H9 (cell line): ENCODE results near the gene CREG2. TPM values are rescaled to one million over a fixed set of nuclear protein-coding genes. Genes with fewer than 3 reads are reported as not detected.
A peak's percentile ranks its signal among the peaks of the same experiment; 100 is the strongest.

Experiments used
- DNase-seq: peaks from one replicate; pipeline ENCODE4 v3.0.0-alpha.2; 2017
- H2AFZ ChIP-seq: one replicate; pipeline ENCODE4 v1.6.1; 2013; ENCODE audit warnings: mild to moderate bottlenecking, low read length, control low read depth, moderate library complexity
- H2AK5ac ChIP-seq: 2 replicates; pipeline ENCODE4 v1.6.1; 2013; ENCODE audit warnings: low read length, control low read depth, mixed read lengths; ENCODE audit not compliant: insufficient read length
- H2BK120ac ChIP-seq: one replicate; pipeline ENCODE4 v1.6.1; 2013; ENCODE audit warnings: low read depth, mild to moderate bottlenecking, low read length, control low read depth, inconsistent platforms; ENCODE audit not compliant: poor library complexity, severe bottlenecking
- H2BK12ac ChIP-seq: 2 replicates; pipeline ENCODE4 v1.6.1; 2013; ENCODE audit warnings: low read length, control low read depth, mixed read lengths, low read depth; ENCODE audit not compliant: insufficient read length
- H2BK15ac ChIP-seq: 2 replicates; pipeline ENCODE4 v1.6.1; 2013; ENCODE audit warnings: low read depth, low read length, control low read depth
- H2BK20ac ChIP-seq: one replicate; pipeline ENCODE4 v1.6.1; 2013; ENCODE audit warnings: low read depth, mild to moderate bottlenecking, low read length, control low read depth, inconsistent platforms; ENCODE audit not compliant: poor library complexity, severe bottlenecking
- H2BK5ac ChIP-seq: 2 replicates; pipeline ENCODE4 v1.6.1; 2013; ENCODE audit warnings: low read length, control low read depth, mixed read lengths; ENCODE audit not compliant: insufficient read length
- H3K14ac ChIP-seq: 2 replicates; pipeline ENCODE4 v1.6.1; 2013; ENCODE audit warnings: low read length, control low read depth; ENCODE audit not compliant: insufficient read depth
- H3K18ac ChIP-seq: 2 replicates; pipeline ENCODE4 v1.6.1; 2013; ENCODE audit warnings: low read depth, mild to moderate bottlenecking, mixed read lengths, low read length, control low read depth; ENCODE audit not compliant: insufficient read length
- H3K23ac ChIP-seq: 2 replicates; pipeline ENCODE4 v1.6.1; 2013; ENCODE audit warnings: low read length, control low read depth, mixed read lengths, low read depth; ENCODE audit not compliant: insufficient read length
- H3K23me2 ChIP-seq: 2 replicates; pipeline ENCODE4 v1.6.1; 2013; ENCODE audit warnings: low read depth, mild to moderate bottlenecking, mixed read lengths, low read length, control low read depth; ENCODE audit not compliant: insufficient read length, poor library complexity, severe bottlenecking
- H3K27ac ChIP-seq: 2 replicates; pipeline ENCODE4 v1.5.1; 2013; ENCODE audit warnings: low read length, control low read depth, mixed read lengths, low read depth; ENCODE audit not compliant: insufficient read length
- H3K27me3 ChIP-seq: 2 replicates; pipeline ENCODE4 v1.6.1; 2013; ENCODE audit warnings: low read length, control low read depth, inconsistent platforms; ENCODE audit not compliant: insufficient read depth
- H3K4ac ChIP-seq: 2 replicates; pipeline ENCODE4 v1.6.1; 2013; ENCODE audit warnings: low read depth, mild to moderate bottlenecking, control low read depth, inconsistent platforms, low read length, moderate library complexity
- H3K4me1 ChIP-seq: 2 replicates; pipeline ENCODE4 v1.6.1; 2013; ENCODE audit warnings: low read length, control low read depth, inconsistent platforms; ENCODE audit not compliant: insufficient read depth
- H3K4me2 ChIP-seq: 2 replicates; pipeline ENCODE4 v1.6.1; 2013; ENCODE audit warnings: low read length, control low read depth, mixed read lengths; ENCODE audit not compliant: insufficient read length, insufficient read depth
- H3K56ac ChIP-seq: 2 replicates; pipeline ENCODE4 v1.6.1; 2013; ENCODE audit warnings: low read depth, mild to moderate bottlenecking, mixed read lengths, low read length, control low read depth; ENCODE audit not compliant: insufficient read length
- H3K79me1 ChIP-seq: 2 replicates; pipeline ENCODE4 v1.6.1; 2013; ENCODE audit warnings: low read depth, mild to moderate bottlenecking, moderate library complexity, low read length, control low read depth, inconsistent platforms; ENCODE audit not compliant: insufficient read depth, poor library complexity, severe bottlenecking
- H3K79me2 ChIP-seq: 2 replicates; pipeline ENCODE4 v1.6.1; 2013; ENCODE audit warnings: low read length, control low read depth, inconsistent platforms; ENCODE audit not compliant: insufficient read depth
- H3K9ac ChIP-seq: 2 replicates; pipeline ENCODE4 v1.6.1; 2013; ENCODE audit warnings: low read length, control low read depth, mixed read lengths; ENCODE audit not compliant: insufficient read length; ENCODE audit errors: extremely low read depth
- H3K9me3 ChIP-seq: one replicate; pipeline ENCODE4 v1.6.1; 2013; ENCODE audit warnings: low read depth, low read length, inconsistent platforms; ENCODE audit not compliant: control insufficient read depth
- H3T11ph ChIP-seq: one replicate; pipeline ENCODE4 v1.6.1; 2013; ENCODE audit warnings: mild to moderate bottlenecking, low read length, control low read depth, inconsistent platforms
- H4K20me1 ChIP-seq: one replicate; pipeline ENCODE4 v1.6.1; 2013; ENCODE audit not compliant: control insufficient read depth, insufficient read length, insufficient read depth
- H4K5ac ChIP-seq: 2 replicates; pipeline ENCODE4 v1.6.1; 2013; ENCODE audit warnings: low read depth, mild to moderate bottlenecking, mixed read lengths, low read length, control low read depth; ENCODE audit not compliant: insufficient read length
- H4K8ac ChIP-seq: replicated peaks from 2 replicates; pipeline ENCODE4 v1.6.1; 2013; ENCODE audit warnings: low read length, control low read depth, mixed read lengths, low read depth; ENCODE audit not compliant: insufficient read length
- H4K91ac ChIP-seq: 2 replicates; pipeline ENCODE4 v1.6.1; 2013; ENCODE audit warnings: low read depth, mild to moderate bottlenecking, moderate library complexity, mixed read lengths, low read length, control low read depth; ENCODE audit not compliant: insufficient read length
- H3K27ac Mint-ChIP-seq, 3 experiments: 2 replicates in 2 of 3; 3 replicates in 1 of 3; pipeline ENCODE4 v1.8.0; 2020 to 2021; ENCODE audit warnings: mixed read lengths in 3 of 3, mild to moderate bottlenecking in 1 of 3, moderate library complexity in 1 of 3
- H3K27me3 Mint-ChIP-seq: 2 replicates; pipeline ENCODE4 v1.8.0; 2021; ENCODE audit warnings: low read depth, mild to moderate bottlenecking, moderate library complexity, mixed read lengths
- H3K36me3 Mint-ChIP-seq, 3 experiments: 2 replicates in 2 of 3; 3 replicates in 1 of 3; pipeline ENCODE4 v1.8.0; 2020 to 2021; ENCODE audit warnings: low read depth in 3 of 3, mixed read lengths in 3 of 3; ENCODE audit not compliant: insufficient read depth in 1 of 3
- H3K4me1 Mint-ChIP-seq, 2 experiments: 2 replicates each; pipeline ENCODE4 v1.8.0; 2020; ENCODE audit warnings: mixed read lengths in 2 of 2
- H3K4me3 Mint-ChIP-seq, 2 experiments: 2 replicates in 1 of 2; 3 replicates in 1 of 2; pipeline ENCODE4 v1.8.0; 2020 to 2021; ENCODE audit warnings: mild to moderate bottlenecking in 2 of 2, mixed read lengths in 2 of 2, moderate library complexity in 1 of 2
- H3K9me3 Mint-ChIP-seq, 2 experiments: 2 replicates in 1 of 2; 3 replicates in 1 of 2; pipeline ENCODE4 v1.8.0; 2020; ENCODE audit warnings: mild to moderate bottlenecking in 2 of 2, mixed read lengths in 2 of 2, moderate library complexity in 1 of 2
- CTCF ChIP-seq: fragments of 200-600 bp; sonication (generic); conservative IDR thresholded peaks from 3 replicates; pipeline ENCODE4 v1.8.0; 2021; ENCODE audit warnings: antibody characterized with exemption, mild to moderate bottlenecking
- WGBS: extraction: QIAGEN DNeasy Blood & Tissue Kit; methylation state at CpG from one replicate; pipeline ENCODE4 v1.1.7; 2013; ENCODE audit warnings: missing lambda C conversion rate, low lambda C conversion rate, mixed read lengths; ENCODE audit not compliant: insufficient read length; ENCODE audit errors: extremely low coverage; 5-methylcytosine and 5-hydroxymethylcytosine counted together
- total RNA-seq: library from RNA; stranded (reverse); gene quantifications from 2 replicates; pipeline ENCODE4 v1.2.1, GENCODE V29; 2021

CREG2 gene
- total RNA-seq, 1 experiment from 2014 or later = 0.77 TPM

GRCh38 chr2:101409699-101410098, 22.4 kb upstream of the CREG2 start:
- Mint-ChIP-seq H3K4me3 (no peak overlapping the region), H3K27ac (no peak overlapping the region), H3K36me3 (peaks cover 0 to 2% (median 0%) of the 10 kb centered on the region in 3 experiments; a peak in 1 of 7 replicates), H3K4me1 (peaks cover 11 to 17% of the 10 kb centered on the region in 2 experiments), H3K9me3 (peaks cover 2 to 3% of the 10 kb centered on the region in 2 experiments; a peak in 4 of 5 replicates), H3K27me3 (no peaks in the 10 kb centered on the region; the same call in 1 of the 2 replicates)
- no peak overlapping the region for H2BK20ac ChIP-seq
- no peaks in the 10 kb centered on the region for H3K79me2 ChIP-seq
- no peak overlapping the region for H3K27ac ChIP-seq
- H2AFZ ChIP-seq = no peak overlapping the region
- no peaks in the 10 kb centered on the region for H3K23me2 ChIP-seq
- DNase-seq = no peak
- no peak overlapping the region for H3T11ph ChIP-seq
- no peak overlapping the region for H3K4ac ChIP-seq
- TF ChIP-seq CTCF = peak; percentile 15; the same call in 2 of the 3 replicates
- no peaks in the 10 kb centered on the region for H3K27me3 ChIP-seq
- no peak overlapping the region for H2BK15ac ChIP-seq
- H3K9ac ChIP-seq = no peak overlapping the region
- H2BK5ac ChIP-seq = no peak overlapping the region
- H4K20me1 ChIP-seq = no peaks in the 10 kb centered on the region
- no peak overlapping the region for H3K14ac ChIP-seq
- H3K23ac ChIP-seq = no peak overlapping the region
- no peak overlapping the region for H2AK5ac ChIP-seq
- WGBS = no CpG with 5 or more reads among the region's 5 CpGs
- no peak overlapping the region for H2BK120ac ChIP-seq
- no peaks in the 10 kb centered on the region for H3K79me1 ChIP-seq
- no peak overlapping the region for H4K8ac ChIP-seq
- H4K91ac ChIP-seq = no peak overlapping the region
- no peak overlapping the region for H2BK12ac ChIP-seq
- no peaks in the 10 kb centered on the region for H3K9me3 ChIP-seq
- no peak overlapping the region for H3K4me2 ChIP-seq
- no peak overlapping the region for H3K18ac ChIP-seq
- no peaks in the 10 kb centered on the region for H3K4me1 ChIP-seq
- no peak overlapping the region for H4K5ac ChIP-seq
- H3K56ac ChIP-seq = no peak overlapping the region
